ENCODE results near the gene CADM1.

DNA sequence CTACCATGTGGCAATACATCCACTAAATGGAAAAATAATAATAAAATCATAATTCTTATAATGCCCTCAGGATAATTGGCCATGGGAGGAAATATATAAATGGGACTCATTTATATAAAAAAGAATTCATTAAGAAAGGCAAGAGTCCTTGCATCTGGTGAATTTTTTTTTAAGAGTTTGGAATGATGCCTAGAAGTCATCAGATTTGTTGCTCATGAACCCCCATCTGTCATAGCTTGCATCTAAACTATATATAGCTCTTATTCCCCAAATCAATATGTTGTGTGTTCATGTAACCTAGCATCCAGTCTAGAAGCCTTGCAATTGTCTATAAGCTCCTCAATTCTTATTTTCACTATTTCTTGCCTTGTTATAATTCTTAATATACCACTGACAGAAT is 75.9 kb downstream of the CADM1 start:
- TF ChIP-seq, protein P1, sequence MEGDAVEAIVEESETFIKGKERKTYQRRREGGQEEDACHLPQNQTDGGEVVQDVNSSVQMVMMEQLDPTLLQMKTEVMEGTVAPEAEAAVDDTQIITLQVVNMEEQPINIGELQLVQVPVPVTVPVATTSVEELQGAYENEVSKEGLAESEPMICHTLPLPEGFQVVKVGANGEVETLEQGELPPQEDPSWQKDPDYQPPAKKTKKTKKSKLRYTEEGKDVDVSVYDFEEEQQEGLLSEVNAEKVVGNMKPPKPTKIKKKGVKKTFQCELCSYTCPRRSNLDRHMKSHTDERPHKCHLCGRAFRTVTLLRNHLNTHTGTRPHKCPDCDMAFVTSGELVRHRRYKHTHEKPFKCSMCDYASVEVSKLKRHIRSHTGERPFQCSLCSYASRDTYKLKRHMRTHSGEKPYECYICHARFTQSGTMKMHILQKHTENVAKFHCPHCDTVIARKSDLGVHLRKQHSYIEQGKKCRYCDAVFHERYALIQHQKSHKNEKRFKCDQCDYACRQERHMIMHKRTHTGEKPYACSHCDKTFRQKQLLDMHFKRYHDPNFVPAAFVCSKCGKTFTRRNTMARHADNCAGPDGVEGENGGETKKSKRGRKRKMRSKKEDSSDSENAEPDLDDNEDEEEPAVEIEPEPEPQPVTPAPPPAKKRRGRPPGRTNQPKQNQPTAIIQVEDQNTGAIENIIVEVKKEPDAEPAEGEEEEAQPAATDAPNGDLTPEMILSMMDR (IDR thresholded peaks at IDR 0.05; ENCODE audit: poor library complexity) = no peak
- no peak for TF ChIP-seq EZH2phosphoT487 (IDR thresholded peaks at IDR 0.05; ENCODE audit: low read depth, severe bottlenecking, unreplicated experiment)
